SU-DHL-6 (cell line): ENCODE measurements around the gene SPA17.

Source experiments
- H2AFZ ChIP-seq: fragments of 200-600 bp; sonication (generic); 2 replicates; pipeline ENCODE4 v1.6.1; 2014; ENCODE audit warnings: low read depth, mild to moderate bottlenecking, moderate library complexity, mixed read lengths, antibody characterized with exemption, low read length; ENCODE audit not compliant: severe bottlenecking
- H3F3A ChIP-seq: fragments of 200-600 bp; shearing (Covaris generic); 2 replicates; pipeline ENCODE4 v1.6.0; 2016; ENCODE audit warnings: antibody characterized with exemption, mild to moderate bottlenecking; ENCODE audit not compliant: insufficient read depth
- H3K27ac ChIP-seq: fragments of 200-600 bp; sonication (generic); 2 replicates; pipeline ENCODE4 v1.5.1; 2016; ENCODE audit warnings: low read depth, mild to moderate bottlenecking, low read length, moderate library complexity, mixed read lengths
- H3K27me3 ChIP-seq: fragments of 200-600 bp; sonication (generic), shearing (Covaris generic); 2 replicates; pipeline ENCODE4 v1.6.0; 2014; ENCODE audit warnings: mild to moderate bottlenecking, low read length
- H3K36me3 ChIP-seq: fragments of 200-600 bp; sonication (generic); 2 replicates; pipeline ENCODE4 v1.6.1; 2014; ENCODE audit warnings: mild to moderate bottlenecking, low read length, mixed read lengths
- H3K4me2 ChIP-seq: fragments of 300-600, 200-600 bp; shearing (Covaris generic), sonication (generic); 2 replicates; pipeline ENCODE4 v1.6.0; 2014; ENCODE audit warnings: low read length, low read depth, mild to moderate bottlenecking; ENCODE audit not compliant: poor library complexity, severe bottlenecking
- H3K4me3 ChIP-seq: fragments of 200-600 bp; sonication (generic); 2 replicates; pipeline ENCODE4 v1.5.1; 2014; ENCODE audit warnings: antibody characterized with exemption, low read length, mild to moderate bottlenecking, mixed read lengths; ENCODE audit not compliant: insufficient read depth, poor library complexity, severe bottlenecking
- H3K79me2 ChIP-seq: fragments of 200-600 bp; sonication (generic); 2 replicates; pipeline ENCODE4 v1.6.1; 2014; ENCODE audit warnings: mild to moderate bottlenecking, low read length, moderate library complexity; ENCODE audit not compliant: insufficient read depth
- H3K9ac ChIP-seq: fragments of 200-600 bp; sonication (generic); 2 replicates; pipeline ENCODE4 v1.7.0; 2014; ENCODE audit warnings: mild to moderate bottlenecking, low read length
- H3K9me2 ChIP-seq: fragments of 200-600 bp; sonication (generic); replicated peaks from 2 replicates; pipeline ENCODE4 v1.6.1; 2014; ENCODE audit warnings: low read length; ENCODE audit not compliant: insufficient read depth
- H3K9me3 ChIP-seq: fragments of 200-600 bp; sonication (generic); 2 replicates; pipeline ENCODE4 v1.6.1; 2014; ENCODE audit warnings: low read length, mixed read lengths; ENCODE audit not compliant: insufficient read depth
- H4K20me1 ChIP-seq: fragments of 200-600 bp; sonication (generic); 2 replicates; pipeline ENCODE4 v1.6.1; 2014; ENCODE audit warnings: low read depth, mild to moderate bottlenecking, antibody characterized with exemption, low read length, moderate library complexity, mixed read lengths
- EZH2phosphoT487 ChIP-seq: fragments of 200-600 bp; sonication (generic), shearing (Covaris generic); conservative IDR thresholded peaks from 2 replicates; pipeline ENCODE4 v1.6.1; 2018; ENCODE audit warnings: mild to moderate bottlenecking, antibody characterized with exemption, low read length, moderate library complexity, mixed read lengths
- TF ChIP-seq, protein P1 (sequence below): fragments of 200-600 bp; sonication (generic); IDR thresholded peaks from one replicate; pipeline ENCODE4 v1.5.1; 2017; ENCODE audit warnings: antibody characterized with exemption, mild to moderate bottlenecking, low read length, moderate library complexity; ENCODE audit not compliant: insufficient read depth, poor library complexity, severe bottlenecking

The SPA17 gene

DNA sequence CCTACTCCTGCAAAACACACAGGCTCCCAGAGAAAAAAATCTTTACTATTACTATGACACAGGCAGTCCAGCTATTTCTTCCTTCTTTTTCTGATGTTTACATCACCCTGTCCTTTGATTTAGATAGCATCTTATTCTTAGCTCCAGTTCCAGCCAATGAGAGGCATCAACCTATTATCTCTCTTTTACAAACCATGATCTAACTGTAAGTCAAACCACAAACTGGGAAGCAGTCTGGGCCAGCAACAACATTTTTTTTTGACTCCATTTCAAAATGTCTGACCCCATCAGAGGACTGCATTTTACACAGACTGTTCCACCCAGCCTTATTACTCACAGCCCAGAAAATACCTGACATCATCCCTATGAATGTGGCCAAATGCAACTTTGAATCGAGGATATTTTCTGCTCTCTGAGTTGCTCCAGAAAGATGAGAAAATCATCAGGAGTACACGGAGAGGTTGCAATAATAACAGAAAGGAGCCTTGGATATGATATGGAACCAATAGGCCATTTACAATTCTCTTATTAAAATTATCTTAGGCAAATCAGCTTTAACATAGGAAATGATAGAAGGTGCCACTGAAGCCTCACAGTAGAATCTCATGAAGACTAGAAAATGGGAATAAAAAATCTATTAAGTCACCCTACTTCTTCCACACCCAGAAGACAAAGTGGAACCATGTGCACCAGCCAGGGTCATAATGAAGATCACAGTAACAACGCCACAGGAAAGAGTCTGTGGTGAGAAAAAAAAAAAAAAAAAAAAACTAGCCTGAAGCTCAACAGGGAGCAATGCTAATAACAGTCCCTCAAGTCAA is 29.9 kb upstream of the SPA17 start:
- Histone ChIP-seq H3K27me3 (no peaks in the 10 kb centered on the region), H3K36me3 (no peaks in the 10 kb centered on the region), H3K9me2 (no peaks in the 10 kb centered on the region), H3K79me2 (no peaks in the 10 kb centered on the region), H3K4me2 (no peak overlapping the region), H3K27ac (no peak overlapping the region), H3F3A (no peaks in the 10 kb centered on the region), H3K9ac (no peak overlapping the region), H3K9me3 (no peaks in the 10 kb centered on the region), H4K20me1 (no peaks in the 10 kb centered on the region), H2AFZ (no peak overlapping the region), H3K4me3 (no peak overlapping the region)
- no peak for TF ChIP-seq EZH2phosphoT487
- TF ChIP-seq, protein P1, sequence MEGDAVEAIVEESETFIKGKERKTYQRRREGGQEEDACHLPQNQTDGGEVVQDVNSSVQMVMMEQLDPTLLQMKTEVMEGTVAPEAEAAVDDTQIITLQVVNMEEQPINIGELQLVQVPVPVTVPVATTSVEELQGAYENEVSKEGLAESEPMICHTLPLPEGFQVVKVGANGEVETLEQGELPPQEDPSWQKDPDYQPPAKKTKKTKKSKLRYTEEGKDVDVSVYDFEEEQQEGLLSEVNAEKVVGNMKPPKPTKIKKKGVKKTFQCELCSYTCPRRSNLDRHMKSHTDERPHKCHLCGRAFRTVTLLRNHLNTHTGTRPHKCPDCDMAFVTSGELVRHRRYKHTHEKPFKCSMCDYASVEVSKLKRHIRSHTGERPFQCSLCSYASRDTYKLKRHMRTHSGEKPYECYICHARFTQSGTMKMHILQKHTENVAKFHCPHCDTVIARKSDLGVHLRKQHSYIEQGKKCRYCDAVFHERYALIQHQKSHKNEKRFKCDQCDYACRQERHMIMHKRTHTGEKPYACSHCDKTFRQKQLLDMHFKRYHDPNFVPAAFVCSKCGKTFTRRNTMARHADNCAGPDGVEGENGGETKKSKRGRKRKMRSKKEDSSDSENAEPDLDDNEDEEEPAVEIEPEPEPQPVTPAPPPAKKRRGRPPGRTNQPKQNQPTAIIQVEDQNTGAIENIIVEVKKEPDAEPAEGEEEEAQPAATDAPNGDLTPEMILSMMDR = no peak

GRCh38 chr11:124644426-124645280 is 29.1 kb upstream of the SPA17 start:
- Histone ChIP-seq H3K4me2 (no peak overlapping the region), H3K27me3 (no peaks in the 10 kb centered on the region), H3K79me2 (no peaks in the 10 kb centered on the region), H3K4me3 (no peak overlapping the region), H3K9me3 (no peaks in the 10 kb centered on the region), H3K36me3 (no peaks in the 10 kb centered on the region), H2AFZ (no peak overlapping the region), H3K9me2 (no peaks in the 10 kb centered on the region), H3K9ac (no peak overlapping the region), H3F3A (no peaks in the 10 kb centered on the region), H4K20me1 (no peaks in the 10 kb centered on the region), H3K27ac (no peak overlapping the region)
- TF ChIP-seq, protein P1 = peak; percentile 65
- TF ChIP-seq EZH2phosphoT487 = no peak

DNA sequence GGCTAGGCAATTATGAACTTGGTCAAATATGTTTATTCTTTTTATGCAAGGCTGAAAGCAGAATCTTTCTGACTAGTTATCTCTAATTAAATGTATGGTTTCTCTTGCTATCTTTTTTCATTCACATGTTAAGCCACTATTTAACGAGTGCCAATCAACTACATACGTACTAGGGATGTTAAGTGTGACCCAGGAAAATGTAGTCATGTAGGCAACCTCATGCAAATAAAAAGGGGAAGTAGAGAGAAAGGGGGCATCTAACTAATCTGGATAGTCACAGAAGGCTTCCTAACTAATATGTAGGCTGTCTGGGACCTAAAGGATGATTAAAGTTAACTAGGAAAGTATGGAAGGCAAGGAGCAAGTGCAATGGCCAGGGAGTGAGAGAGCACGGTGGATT is 27.6 kb upstream of the SPA17 start:
- no peak overlapping the region for H3K27ac ChIP-seq
- H3K9me3 ChIP-seq = no peaks in the 10 kb centered on the region
- no peaks in the 10 kb centered on the region for H3K27me3 ChIP-seq
- H2AFZ ChIP-seq = no peak overlapping the region
- H3K9ac ChIP-seq = no peak overlapping the region
- H3K4me2 ChIP-seq = no peak overlapping the region
- TF ChIP-seq, protein P1 = no peak
- no peak for TF ChIP-seq EZH2phosphoT487
- H3K9me2 ChIP-seq = no peaks in the 10 kb centered on the region
- no peak overlapping the region for H3K4me3 ChIP-seq
- no peaks in the 10 kb centered on the region for H3K36me3 ChIP-seq
- H3K79me2 ChIP-seq = no peaks in the 10 kb centered on the region
- H3F3A ChIP-seq = no peaks in the 10 kb centered on the region
- no peaks in the 10 kb centered on the region for H4K20me1 ChIP-seq
